Tibial nerve (tissue), 4 donors: ENCODE data around the gene MRPS18B. TPM values are rescaled to one million over a fixed set of nuclear protein-coding genes. Genes with fewer than 3 reads are reported as not detected.
A peak's percentile ranks its signal among the peaks of the same experiment; 100 is the strongest.

Experiments used
- DNase-seq, 2 donors: peaks; one replicate each; pipeline ENCODE4 v3.0.0-alpha.2; 2019; ENCODE audit warnings: low spot score in 2 of 2
- H3K27ac ChIP-seq, 4 donors: fragments of 200-600 bp; sonication (generic) in 3 of 4; one replicate each; pipeline ENCODE4 v1.5.1; 2017 to 2019; ENCODE audit warnings: mild to moderate bottlenecking in 1 of 4
- H3K27me3 ChIP-seq, 2 donors: fragments of 200-600 bp; sonication (generic) in 1 of 2; one replicate each; pipeline versions ENCODE4 v1.5.1 to v1.6.0; 2017 to 2019
- H3K36me3 ChIP-seq, 3 donors: fragments of 200-600 bp; sonication (generic); one replicate each; pipeline ENCODE4 v1.5.1; 2018 to 2019
- H3K4me1 ChIP-seq, 4 donors: fragments of 200-600 bp; sonication (generic) in 3 of 4; one replicate each; pipeline ENCODE4 v1.5.1; 2017 to 2019
- H3K4me3 ChIP-seq, 4 donors: fragments of 200-600 bp; sonication (generic) in 3 of 4; one replicate each; pipeline ENCODE4 v1.5.1; 2017 to 2019; ENCODE audit warnings: mild to moderate bottlenecking in 1 of 4, moderate library complexity in 1 of 4
- H3K9me3 ChIP-seq, 4 donors: fragments of 200-600 bp; sonication (generic) in 3 of 4; one replicate each; pipeline ENCODE4 v1.5.1; 2017 to 2019
- EP300 ChIP-seq, 2 donors: sonication (generic); formaldehyde crosslinking; IDR thresholded peaks; one replicate each; pipeline ENCODE4 v1.6.1; 2017; ENCODE audit warnings: antibody characterized with exemption in 2 of 2, mild to moderate bottlenecking in 1 of 2
- POLR2A ChIP-seq, 2 donors: fragments of 450-650 bp; IDR thresholded peaks; one replicate each; pipeline ENCODE4 v1.6.1; 2017; ENCODE audit warnings: antibody characterized with exemption in 2 of 2, mild to moderate bottlenecking in 2 of 2, moderate library complexity in 2 of 2
- WGBS, 2 donors: methylation state at CpG; one replicate each; pipeline ENCODE4 v1.1.5; 2018; 5-methylcytosine and 5-hydroxymethylcytosine counted together
- total RNA-seq, 4 donors: library from RNA; depleted of rRNA; stranded (reverse); fragments of >200 nt; gene quantifications; one replicate each; pipeline ENCODE4 v1.1.0, GENCODE V29; 2016
- TF ChIP-seq, protein P1 (sequence below), 5 experiments: fragments of 200-600 bp in 3 of 5; fragments of 450-650 bp in 2 of 5; sonication (generic) in 3 of 5; IDR thresholded peaks; one replicate each; pipeline ENCODE4 v1.5.1; 2016 to 2019; ENCODE audit warnings: antibody characterized with exemption in 5 of 5, mild to moderate bottlenecking in 3 of 5, moderate library complexity in 2 of 5

The MRPS18B gene
- total RNA-seq, 4 donors from 2014 or later = 36.9 to 67.7 (median 50.3) TPM

DNA sequence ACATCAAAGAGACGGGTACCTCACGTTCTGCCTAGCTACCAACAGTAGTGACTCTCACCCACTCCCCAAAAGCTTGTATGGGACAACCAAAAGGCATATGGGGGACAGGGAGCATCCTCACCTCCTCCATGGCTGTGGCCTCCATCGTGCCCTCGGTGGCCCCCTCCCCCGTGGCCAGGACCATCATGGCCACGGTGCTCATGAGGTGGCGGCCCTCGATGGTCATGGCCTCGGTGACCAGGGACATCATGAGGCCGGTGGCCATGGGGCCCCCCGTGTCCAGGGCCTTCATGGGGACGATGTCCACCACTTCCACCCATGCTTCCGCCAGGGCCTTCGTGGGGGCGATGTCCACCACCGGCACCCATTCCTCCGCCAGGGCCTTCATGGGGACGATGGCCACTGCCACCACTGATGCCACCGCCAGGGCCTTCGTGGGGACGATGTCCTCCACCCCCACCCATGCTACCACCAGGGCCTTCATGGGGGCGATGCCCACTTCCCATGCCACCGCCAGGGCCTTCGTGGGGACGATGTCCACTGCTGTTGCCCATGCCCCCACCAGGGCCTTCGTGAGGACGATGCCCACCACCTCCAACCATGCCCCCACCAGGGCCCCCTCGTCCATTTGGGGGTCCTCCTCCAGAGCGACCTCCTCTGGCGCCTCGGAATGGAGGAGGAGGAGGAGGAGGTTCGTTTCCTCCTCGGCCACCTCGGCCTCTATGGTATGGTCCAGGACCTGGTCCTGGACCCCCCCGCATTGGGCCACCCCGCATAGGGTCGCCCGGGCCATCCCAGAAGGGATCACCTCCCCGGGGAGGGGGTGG lies 15.6 kb upstream of the MRPS18B start:
- Histone ChIP-seq H3K4me3 (no peak overlapping the region), H3K36me3 (peaks cover 12 to 77% (median 50%) of the 10 kb centered on the region in 3 donors), H3K27ac (no peak overlapping the region), H3K9me3 (no peaks in the 10 kb centered on the region), H3K4me1 (no peaks in the 10 kb centered on the region), H3K27me3 (no peaks in the 10 kb centered on the region)
- TF ChIP-seq EP300 (IDR thresholded peaks at IDR 0.05) (no peak), POLR2A (IDR thresholded peaks at IDR 0.05) (no peak)
- TF ChIP-seq, protein P1, sequence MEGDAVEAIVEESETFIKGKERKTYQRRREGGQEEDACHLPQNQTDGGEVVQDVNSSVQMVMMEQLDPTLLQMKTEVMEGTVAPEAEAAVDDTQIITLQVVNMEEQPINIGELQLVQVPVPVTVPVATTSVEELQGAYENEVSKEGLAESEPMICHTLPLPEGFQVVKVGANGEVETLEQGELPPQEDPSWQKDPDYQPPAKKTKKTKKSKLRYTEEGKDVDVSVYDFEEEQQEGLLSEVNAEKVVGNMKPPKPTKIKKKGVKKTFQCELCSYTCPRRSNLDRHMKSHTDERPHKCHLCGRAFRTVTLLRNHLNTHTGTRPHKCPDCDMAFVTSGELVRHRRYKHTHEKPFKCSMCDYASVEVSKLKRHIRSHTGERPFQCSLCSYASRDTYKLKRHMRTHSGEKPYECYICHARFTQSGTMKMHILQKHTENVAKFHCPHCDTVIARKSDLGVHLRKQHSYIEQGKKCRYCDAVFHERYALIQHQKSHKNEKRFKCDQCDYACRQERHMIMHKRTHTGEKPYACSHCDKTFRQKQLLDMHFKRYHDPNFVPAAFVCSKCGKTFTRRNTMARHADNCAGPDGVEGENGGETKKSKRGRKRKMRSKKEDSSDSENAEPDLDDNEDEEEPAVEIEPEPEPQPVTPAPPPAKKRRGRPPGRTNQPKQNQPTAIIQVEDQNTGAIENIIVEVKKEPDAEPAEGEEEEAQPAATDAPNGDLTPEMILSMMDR (IDR thresholded peaks at IDR 0.05) = no peak
- WGBS, 2 donors = 93% methylated on average over 33 to 34 of the region's 39 CpGs
- DNase-seq = no peak

DNA sequence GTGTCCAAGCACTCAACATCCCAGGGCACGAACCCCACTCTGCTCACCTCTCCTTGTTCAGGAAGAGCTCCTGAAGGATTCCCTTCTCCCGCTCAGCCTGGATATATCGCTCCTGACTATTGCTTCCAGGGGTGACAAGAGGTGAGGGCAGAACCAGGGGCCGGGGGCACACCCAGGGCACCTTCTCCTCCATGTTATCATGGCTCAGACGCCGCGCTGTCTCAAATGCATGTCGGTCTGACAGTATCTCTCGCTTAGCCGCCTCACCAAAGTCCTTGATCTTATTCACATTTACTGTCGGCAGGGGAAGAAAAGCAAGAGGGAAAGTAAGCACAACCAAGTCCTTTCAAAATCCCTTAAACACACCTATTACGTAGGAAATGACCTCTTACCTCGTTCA lies 13.7 kb upstream of the MRPS18B start:
- peaks cover 12 to 96% (median 50%) of the 10 kb centered on the region in 3 donors for H3K36me3 ChIP-seq

DNA sequence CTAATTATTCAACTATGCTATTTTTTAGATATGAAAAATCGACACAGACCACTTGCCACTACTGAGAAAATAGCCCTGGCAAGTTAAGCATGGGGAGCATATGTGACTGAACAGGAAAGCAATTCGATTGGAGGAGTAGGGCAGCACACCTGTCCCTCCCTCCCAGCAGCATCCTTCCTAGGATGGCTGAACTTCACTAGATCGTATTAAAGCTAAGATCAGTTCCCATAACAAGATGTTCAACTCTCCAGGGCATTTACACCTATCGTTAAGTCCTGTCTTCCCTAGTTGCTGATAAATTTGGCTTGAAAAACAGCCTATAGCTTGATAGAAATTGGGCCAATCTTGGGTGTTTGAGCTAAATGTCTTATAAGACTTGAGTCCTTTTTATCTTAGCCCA lies 7.6 kb upstream of the MRPS18B start:
- peaks cover 0 to 60% (median 39%) of the 10 kb centered on the region in 4 donors for H3K4me1 ChIP-seq
- DNase-seq = no peak
- H3K9me3 ChIP-seq = no peaks in the 10 kb centered on the region
- no peak overlapping the region for H3K4me3 ChIP-seq
- no peak for TF ChIP-seq POLR2A (IDR thresholded peaks at IDR 0.05)
- TF ChIP-seq EP300 (IDR thresholded peaks at IDR 0.05) = no peak
- TF ChIP-seq, protein P1 (IDR thresholded peaks at IDR 0.05) = no peak
- H3K27ac ChIP-seq = peak overlapping the region in 2 of 4 donors; percentile 9 to 100
- H3K36me3 ChIP-seq = peaks cover 0 to 45% (median 12%) of the 10 kb centered on the region in 3 donors
- WGBS, 2 donors = 78 to 80% methylated on average over 4 of the region's 4 CpGs
- H3K27me3 ChIP-seq = no peaks in the 10 kb centered on the region

More for the DNA sequence above, 13.7 kb upstream of the MRPS18B start:
- no peak for DNase-seq
- H3K9me3 ChIP-seq = no peaks in the 10 kb centered on the region
- no peaks in the 10 kb centered on the region for H3K27me3 ChIP-seq
- H3K4me3 ChIP-seq = no peak overlapping the region
- WGBS, 2 donors = 92 to 94% methylated on average over 13 of the region's 13 CpGs
- no peak overlapping the region for H3K27ac ChIP-seq
- H3K4me1 ChIP-seq = peaks cover 0 to 4% (median under 1%) of the 10 kb centered on the region in 4 donors
- TF ChIP-seq, protein P1 (IDR thresholded peaks at IDR 0.05) = no peak
- TF ChIP-seq EP300 (IDR thresholded peaks at IDR 0.05) = no peak
- no peak for TF ChIP-seq POLR2A (IDR thresholded peaks at IDR 0.05)

DNA sequence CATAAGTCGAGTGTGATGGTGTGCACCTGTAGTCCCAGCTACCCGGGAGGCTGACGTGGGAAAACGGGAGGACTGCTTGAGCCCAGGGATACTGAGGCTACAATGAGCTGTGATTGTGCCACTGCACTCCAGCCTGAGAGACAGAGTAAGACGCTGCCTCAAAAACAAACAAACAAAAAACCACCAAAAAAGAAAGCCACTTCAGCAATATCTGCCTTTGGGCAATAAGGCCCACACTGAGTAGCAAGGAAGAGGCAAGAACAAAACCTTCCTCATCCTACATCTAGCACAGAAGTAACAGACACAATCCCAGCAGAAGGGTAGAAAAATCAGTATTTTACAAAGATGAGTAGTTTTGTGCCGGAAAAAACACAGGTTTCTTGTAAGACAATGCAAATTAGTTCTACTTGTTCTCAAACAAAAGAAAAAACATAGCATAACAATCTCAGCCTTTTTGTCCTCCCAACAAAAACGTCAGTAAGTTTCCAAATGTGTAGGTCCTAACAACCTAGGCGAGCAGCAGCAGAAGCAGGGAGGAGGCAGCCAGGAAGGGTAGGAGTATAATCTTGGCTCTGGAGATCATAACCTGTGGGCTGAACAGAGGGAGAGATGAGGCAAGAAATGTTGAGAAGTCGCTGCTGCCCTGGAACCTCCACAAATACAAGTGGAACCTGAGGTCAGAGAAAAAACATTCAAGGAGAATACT lies 6.3 kb upstream of the MRPS18B start:
- no peak overlapping the region for H3K4me3 ChIP-seq
- WGBS, 2 donors = 65 to 69% methylated on average over 9 of the region's 9 CpGs
- H3K27ac ChIP-seq = peak overlapping the region in 2 of 4 donors; percentile 57 to 100
- H3K36me3 ChIP-seq = peaks cover 2 to 38% (median 2%) of the 10 kb centered on the region in 3 donors
- H3K9me3 ChIP-seq = no peaks in the 10 kb centered on the region
- H3K27me3 ChIP-seq = no peaks in the 10 kb centered on the region
- no peak for DNase-seq
- peaks cover 0 to 60% (median 39%) of the 10 kb centered on the region in 4 donors for H3K4me1 ChIP-seq
- no peak for TF ChIP-seq POLR2A (IDR thresholded peaks at IDR 0.05)
- TF ChIP-seq, protein P1 (IDR thresholded peaks at IDR 0.05) = no peak
- TF ChIP-seq EP300 (IDR thresholded peaks at IDR 0.05) = no peak

DNA sequence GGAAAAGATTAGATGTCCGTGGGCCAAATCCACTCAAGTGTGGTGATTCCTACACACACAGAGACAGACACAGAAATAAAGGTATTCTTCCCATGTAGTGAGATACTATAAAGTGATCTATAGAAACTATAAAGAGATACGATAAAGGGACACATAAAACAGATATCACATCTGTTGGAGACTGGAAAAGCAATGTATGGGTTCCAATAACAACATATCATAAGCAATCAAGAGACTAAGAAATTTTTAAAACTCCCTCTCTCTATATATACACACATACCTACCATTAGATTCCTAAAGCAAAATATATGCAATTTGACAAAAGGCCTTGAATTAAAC lies 5.8 kb upstream of the MRPS18B start:
- TF ChIP-seq EP300 (IDR thresholded peaks at IDR 0.05) (no peak), POLR2A (IDR thresholded peaks at IDR 0.05) (no peak)
- TF ChIP-seq, protein P1 (IDR thresholded peaks at IDR 0.05) = no peak
- Histone ChIP-seq H3K4me3 (no peak overlapping the region), H3K9me3 (no peaks in the 10 kb centered on the region), H3K4me1 (peaks cover 0 to 60% (median 39%) of the 10 kb centered on the region in 4 donors), H3K27me3 (no peaks in the 10 kb centered on the region), H3K27ac (peak overlapping the region in 2 of 4 donors; percentile 57 to 100), H3K36me3 (peaks cover 5 to 38% (median 7%) of the 10 kb centered on the region in 3 donors)
- WGBS, 2 donors = 64 to 66% methylated on average over 2 of the region's 2 CpGs
- DNase-seq = no peak
